Ecto neural progenitor cell (in vitro differentiated cells): ENCODE measurements around the gene OR1J2.
A peak's percentile ranks its signal among the peaks of the same experiment; 100 is the strongest.
"Not testable (repeated sequence)": the region's sequence is repeated elsewhere in the genome, so short reads cannot be mapped to it uniquely, and the experiment has no call there.

Experiments
- DNase-seq: peaks from one replicate; pipeline ENCODE4 v3.0.0-alpha.2; 2018; ENCODE audit warnings: low spot score

The OR1J2 gene

GRCh38 chr9:122510502-122510901 lies at the start of gene OR1J2:
Gene OR1J2, plus strand, starts transcription at chr9:122510802. Its CDS starts 0 bp downstream, at chr9:122510802.
- DNase-seq: no peak

GRCh38 chr9:122463828-122464632 lies 46.6 kb upstream of the OR1J2 start:
- DNase-seq: no peak

GRCh38 chr9:122464633-122465567 lies 45.7 kb upstream of the OR1J2 start:
- DNase-seq: peak; percentile 64

- DNase-seq: no peak
Observed at GRCh38 chr9:122466456-122466855, 44.1 kb upstream of the OR1J2 start.

GRCh38 chr9:122468735-122469134 lies 41.9 kb upstream of the OR1J2 start:
- no peak for DNase-seq

GRCh38 chr9:122474561-122474960 lies 36.0 kb upstream of the OR1J2 start:
- no peak for DNase-seq

GRCh38 chr9:122475717-122476116 lies 34.9 kb upstream of the OR1J2 start:
- DNase-seq: no peak

- DNase-seq: no peak
Observed at GRCh38 chr9:122477346-122477745, 33.3 kb upstream of the OR1J2 start.

- DNase-seq: no peak
Observed at GRCh38 chr9:122477826-122478225, 32.8 kb upstream of the OR1J2 start, which contains the start of gene OR1J1. Gene OR1J1, minus strand, starts transcription at chr9:122477926. Its CDS starts 0 bp downstream, at chr9:122477926.

- no peak for DNase-seq
Observed at GRCh38 chr9:122479062-122479461, 31.5 kb upstream of the OR1J2 start.

GRCh38 chr9:122498883-122499288 lies 11.7 kb upstream of the OR1J2 start:
- peak; percentile 57 for DNase-seq

GRCh38 chr9:122506964-122507363 lies 3.6 kb upstream of the OR1J2 start:
- DNase-seq: no peak

- DNase-seq: no peak
Observed at GRCh38 chr9:122518226-122518625, 7.6 kb downstream of the OR1J2 start.

- DNase-seq: no peak
Observed at GRCh38 chr9:122518841-122519240, 8.2 kb downstream of the OR1J2 start, which contains the start of gene OR1J4. Gene OR1J4, plus strand, starts transcription at chr9:122519141. Its CDS starts 0 bp downstream, at chr9:122519141.

- no peak for DNase-seq
Observed at GRCh38 chr9:122519376-122519775, 8.8 kb downstream of the OR1J2 start.

- DNase-seq: no peak
Observed at GRCh38 chr9:122526602-122527001, 16.0 kb downstream of the OR1J2 start.

GRCh38 chr9:122527193-122527592 lies 16.6 kb downstream of the OR1J2 start, which contains the start of gene OR1N1:
Gene OR1N1, minus strand, starts transcription at chr9:122527293. Its CDS starts 0 bp downstream, at chr9:122527293.
- DNase-seq: no peak

GRCh38 chr9:122531157-122531556 lies 20.6 kb downstream of the OR1J2 start:
- DNase-seq: not testable (repeated sequence)

- no peak for DNase-seq
Observed at GRCh38 chr9:122536134-122536533, 25.5 kb downstream of the OR1J2 start.

GRCh38 chr9:122537066-122537465 lies 26.5 kb downstream of the OR1J2 start:
- not testable (repeated sequence) for DNase-seq

- DNase-seq: no peak
Observed at GRCh38 chr9:122538757-122539156, 28.2 kb downstream of the OR1J2 start.

GRCh38 chr9:122546196-122546595 lies 35.6 kb downstream of the OR1J2 start:
- DNase-seq: no peak
